Endothelial cell of umbilical vein (primary cell): ENCODE data around the gene BBS2.

Experiments
- EZH2 ChIP-seq: IDR thresholded peaks from 2 replicates; pipeline ENCODE4 v1.6.1; 2012; ENCODE audit warnings: borderline replicate concordance, low read depth, mild to moderate bottlenecking, moderate library complexity, low read length, inconsistent platforms; ENCODE audit not compliant: severe bottlenecking
- GATA2 ChIP-seq: IDR thresholded peaks from 2 replicates; pipeline ENCODE4 v1.7.0; 2011; ENCODE audit warnings: low read depth, mild to moderate bottlenecking, moderate library complexity, mixed read lengths, low read length; ENCODE audit not compliant: insufficient read length, insufficient read depth
- JUN ChIP-seq: IDR thresholded peaks from 2 replicates; pipeline ENCODE4 v1.6.1; 2011; ENCODE audit warnings: borderline replicate concordance, low read depth; ENCODE audit not compliant: insufficient read length, insufficient read depth
- MYC ChIP-seq: IDR thresholded peaks from one replicate; pipeline ENCODE4 v1.6.1; 2011; ENCODE audit warnings: mild to moderate bottlenecking, low read depth, low read length
- POLR2A ChIP-seq: IDR thresholded peaks from 2 replicates; pipeline ENCODE4 v1.6.1; 2012; ENCODE audit warnings: low read depth, mild to moderate bottlenecking, control low read depth, low read length
- POLR2AphosphoS5 ChIP-seq: IDR thresholded peaks from 2 replicates; pipeline ENCODE4 v1.6.1; 2012; ENCODE audit warnings: low read depth, mild to moderate bottlenecking, control low read depth, low read length, moderate library complexity; ENCODE audit not compliant: insufficient read depth
- TF ChIP-seq, protein P1 (sequence below), 2 donors: IDR thresholded peaks; 1 replicate in 1 of 2; 2 replicates in 1 of 2; pipeline ENCODE4 v1.5.1; 2011; ENCODE audit warnings: low read length in 2 of 2, mild to moderate bottlenecking in 2 of 2, moderate library complexity in 2 of 2, control low read depth in 1 of 2, inconsistent platforms in 1 of 2, low read depth in 1 of 2; ENCODE audit not compliant: insufficient read depth in 1 of 2; ENCODE audit errors: extremely low read depth in 1 of 2
- TF ChIP-seq, protein P2 (sequence below): IDR thresholded peaks from 2 replicates; pipeline ENCODE4 v1.6.1; 2011; ENCODE audit not compliant: insufficient read depth, insufficient read length

DNA sequence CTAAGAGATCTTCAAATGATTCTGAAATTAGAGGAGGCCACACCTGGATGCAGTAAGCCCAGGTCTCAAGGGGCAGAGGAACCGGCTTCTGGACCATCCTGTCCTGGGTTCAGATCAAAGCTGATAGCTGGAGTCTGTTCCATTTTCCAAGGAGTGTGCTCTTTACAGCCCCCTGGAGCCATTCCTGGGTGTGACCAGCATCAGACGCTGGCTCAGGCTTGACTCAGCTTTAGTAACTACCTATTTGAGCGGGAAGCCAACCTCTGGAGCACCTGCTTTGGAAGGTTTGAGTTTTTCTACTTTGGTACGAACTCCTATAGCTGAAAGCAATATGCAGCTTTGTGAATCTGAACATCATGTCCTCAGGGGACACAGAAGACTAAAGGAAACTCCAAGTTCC lies 12.9 kb upstream of the BBS2 start:
- TF ChIP-seq, protein P1, sequence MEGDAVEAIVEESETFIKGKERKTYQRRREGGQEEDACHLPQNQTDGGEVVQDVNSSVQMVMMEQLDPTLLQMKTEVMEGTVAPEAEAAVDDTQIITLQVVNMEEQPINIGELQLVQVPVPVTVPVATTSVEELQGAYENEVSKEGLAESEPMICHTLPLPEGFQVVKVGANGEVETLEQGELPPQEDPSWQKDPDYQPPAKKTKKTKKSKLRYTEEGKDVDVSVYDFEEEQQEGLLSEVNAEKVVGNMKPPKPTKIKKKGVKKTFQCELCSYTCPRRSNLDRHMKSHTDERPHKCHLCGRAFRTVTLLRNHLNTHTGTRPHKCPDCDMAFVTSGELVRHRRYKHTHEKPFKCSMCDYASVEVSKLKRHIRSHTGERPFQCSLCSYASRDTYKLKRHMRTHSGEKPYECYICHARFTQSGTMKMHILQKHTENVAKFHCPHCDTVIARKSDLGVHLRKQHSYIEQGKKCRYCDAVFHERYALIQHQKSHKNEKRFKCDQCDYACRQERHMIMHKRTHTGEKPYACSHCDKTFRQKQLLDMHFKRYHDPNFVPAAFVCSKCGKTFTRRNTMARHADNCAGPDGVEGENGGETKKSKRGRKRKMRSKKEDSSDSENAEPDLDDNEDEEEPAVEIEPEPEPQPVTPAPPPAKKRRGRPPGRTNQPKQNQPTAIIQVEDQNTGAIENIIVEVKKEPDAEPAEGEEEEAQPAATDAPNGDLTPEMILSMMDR (IDR thresholded peaks at IDR 0.05; ENCODE audit: extremely low read depth in 1 of 2, insufficient read depth in 1 of 2, low read depth in 1 of 2, low read length in 2 of 2): no peak
- TF ChIP-seq EZH2: no peak
- TF ChIP-seq POLR2A: no peak
- TF ChIP-seq POLR2AphosphoS5: no peak
- TF ChIP-seq GATA2: no peak
- TF ChIP-seq, protein P2, sequence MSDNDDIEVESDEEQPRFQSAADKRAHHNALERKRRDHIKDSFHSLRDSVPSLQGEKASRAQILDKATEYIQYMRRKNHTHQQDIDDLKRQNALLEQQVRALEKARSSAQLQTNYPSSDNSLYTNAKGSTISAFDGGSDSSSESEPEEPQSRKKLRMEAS: no peak
- no peak for TF ChIP-seq JUN
- TF ChIP-seq MYC: no peak
